ENCODE data around the gene LTB4R2.

LTB4R2 gene

GRCh38 chr14:24299255-24300191 lies 10.4 kb upstream of the LTB4R2 start, which contains the start of the genes DHRS1 and NOP9:
Gene DHRS1 (minus strand): TSS chr14:24299780. CDS start chr14:24299106, 674 bp downstream.
Gene NOP9 (plus strand): TSS chr14:24299850. CDS start chr14:24299955, 105 bp downstream.
- peak; percentile 87 to 92 for DNase-seq

GRCh38 chr14:24300326-24300980 lies 9.5 kb upstream of the LTB4R2 start:
- DNase-seq = no peak

- DNase-seq = no peak
These were observed 5.9 kb upstream of the LTB4R2 start for GRCh38 chr14:24304019-24304387.

- no peak for DNase-seq
These were observed 2.8 kb upstream of the LTB4R2 start for GRCh38 chr14:24307156-24307574.

- DNase-seq = peak; percentile 67 to 74
These were observed 2.2 kb upstream of the LTB4R2 start, which contains the start of gene CIDEB for GRCh38 chr14:24307575-24308341. Gene CIDEB (minus strand): TSS chr14:24307977. CDS start chr14:24307858, 119 bp downstream.

- DNase-seq = no peak
These were observed 1.4 kb upstream of the LTB4R2 start for GRCh38 chr14:24308342-24309124.

- DNase-seq = no peak
These were observed 315 bp downstream of the LTB4R2 start for GRCh38 chr14:24310265-24310645.

- peak; percentile 72 to 81 for DNase-seq
These were observed 985 bp downstream of the LTB4R2 start, which contains the start of gene LTB4R for GRCh38 chr14:24310646-24311604. Gene LTB4R (plus strand): TSS chr14:24311502. CDS start chr14:24315652, 4,150 bp downstream.

GRCh38 chr14:24311837-24312615 lies 2.1 kb downstream of the LTB4R2 start:
- no peak for DNase-seq

- peak; percentile 47 to 63 for DNase-seq
These were observed 3.0 kb downstream of the LTB4R2 start for GRCh38 chr14:24312736-24313507.

GRCh38 chr14:24313913-24314312 lies 4.0 kb downstream of the LTB4R2 start:
- no peak for DNase-seq

GRCh38 chr14:24314377-24315193 lies 4.6 kb downstream of the LTB4R2 start:
- DNase-seq = no peak

- no peak for DNase-seq
These were observed 5.4 kb downstream of the LTB4R2 start for GRCh38 chr14:24315243-24315806.

GRCh38 chr14:24315807-24316596 lies 6.1 kb downstream of the LTB4R2 start:
- no peak for DNase-seq

- DNase-seq = no peak
These were observed 6.6 kb downstream of the LTB4R2 start for GRCh38 chr14:24316597-24316950.

GRCh38 chr14:24317141-24317928 lies 7.4 kb downstream of the LTB4R2 start:
- DNase-seq = no peak

Measured in CD4-positive, alpha-beta T cell treated with Interferon alpha-2 for 1 hour (primary cell).